H1 (cell line): ENCODE results near the gene RILPL2. TPM values are rescaled to one million over a fixed set of nuclear protein-coding genes. Genes with fewer than 3 reads are reported as not detected.

ENCODE experiments used
- CTCF ChIP-seq, 3 experiments: IDR thresholded peaks; 1 replicate in 2 of 3; 2 replicates in 1 of 3; pipeline versions ENCODE4 v1.5.1 to v1.6.1; 2011; ENCODE audit warnings: low read length in 3 of 3, mild to moderate bottlenecking in 3 of 3, inconsistent platforms in 2 of 3, low read depth in 1 of 3, moderate library complexity in 1 of 3; ENCODE audit not compliant: insufficient read depth in 1 of 3; ENCODE audit errors: control extremely low read depth in 1 of 3
- polyA plus RNA-seq, 7 experiments: library from polyadenylated mRNA; depleted of rRNA in 3 of 7; stranded (reverse) in 5 of 7; unstranded in 2 of 7; fragments of >200 nt in 5 of 7; fragments of 200-250 nt in 2 of 7; gene quantifications; 1 replicate in 5 of 7; 2 replicates in 1 of 7; 4 replicates in 1 of 7; pipeline versions ENCODE4 v1.2.1 to v1.2.3, GENCODE V29; 2011 to 2013; ENCODE audit warnings: missing spikeins in 2 of 7, mixed read lengths in 2 of 7
- total RNA-seq: library from RNA; stranded (reverse); fragmentation: NEBNext Ultra II Directional; extraction: Animal tissue kit (Norgen Biotek cat#: 25700); gene quantifications from 2 replicates; pipeline ENCODE4 v1.2.1, GENCODE V29; 2021

RILPL2 gene
- total and polyA plus RNA-seq, 2 of the 8 experiments (the other 6 are each of a cell fraction or from before 2014, with no cell fraction given) = 0.77 to 1.4 TPM

- TF ChIP-seq CTCF (IDR thresholded peaks at IDR 0.05; ENCODE audit: control extremely low read depth in 1 of 3, insufficient read depth in 1 of 3, low read depth in 1 of 3, low read length in 3 of 3) = no peak
- TF ChIP-seq, all 59 proteins: peak for 0
These were observed 7.9 kb downstream of the RILPL2 start (continued) for GRCh38 chr12:123428591-123428990.
